Non-pigmented ciliary epithelial cell (primary cell): ENCODE measurements around the gene OR6J1.
"Not testable (repeated sequence)": the region's sequence is repeated elsewhere in the genome, so short reads cannot be mapped to it uniquely, and the experiment has no call there.

Experiments
- DNase-seq: peaks from one replicate; pipeline ENCODE4 v3.0.0-alpha.2; 2010; ENCODE audit warnings: low read depth

OR6J1 gene

DNA sequence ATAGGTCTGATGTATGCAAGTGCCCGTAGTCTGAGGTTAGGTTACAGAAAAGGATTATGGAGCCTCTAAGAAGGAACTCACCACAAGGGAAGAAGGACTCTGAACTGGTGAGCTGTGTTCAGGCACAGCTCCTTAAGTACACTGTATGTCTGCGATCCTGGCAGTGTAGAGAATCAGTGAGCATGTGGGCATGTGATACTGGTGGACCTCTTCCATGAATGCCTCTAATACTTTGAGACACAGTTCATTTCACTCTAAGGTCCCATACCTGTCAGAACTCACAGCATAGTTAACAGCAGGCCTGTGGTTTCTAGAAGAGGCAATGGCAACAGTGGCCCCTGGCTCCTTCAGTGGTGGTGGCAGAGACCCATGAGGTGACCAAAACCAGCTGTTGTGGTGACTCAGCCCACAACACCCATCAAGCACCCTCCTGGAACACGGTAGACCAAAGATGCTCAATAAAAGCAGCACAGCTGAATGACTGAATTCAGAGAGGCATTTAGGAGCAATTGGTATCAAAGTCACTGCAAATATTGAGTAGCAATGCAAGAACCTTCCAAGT lies 6.9 kb upstream of the OR6J1 start:
- no peak for DNase-seq

- no peak for DNase-seq
Observed at GRCh38 chr14:22650046-22650739, 6.0 kb upstream of the OR6J1 start.

- no peak for DNase-seq
Observed at GRCh38 chr14:22648506-22648905, 4.4 kb upstream of the OR6J1 start.

GRCh38 chr14:22646570-22647254 lies 2.6 kb upstream of the OR6J1 start:
- no peak for DNase-seq

GRCh38 chr14:22641846-22642245 lies 2.3 kb downstream of the OR6J1 start:
- DNase-seq = no peak

DNA sequence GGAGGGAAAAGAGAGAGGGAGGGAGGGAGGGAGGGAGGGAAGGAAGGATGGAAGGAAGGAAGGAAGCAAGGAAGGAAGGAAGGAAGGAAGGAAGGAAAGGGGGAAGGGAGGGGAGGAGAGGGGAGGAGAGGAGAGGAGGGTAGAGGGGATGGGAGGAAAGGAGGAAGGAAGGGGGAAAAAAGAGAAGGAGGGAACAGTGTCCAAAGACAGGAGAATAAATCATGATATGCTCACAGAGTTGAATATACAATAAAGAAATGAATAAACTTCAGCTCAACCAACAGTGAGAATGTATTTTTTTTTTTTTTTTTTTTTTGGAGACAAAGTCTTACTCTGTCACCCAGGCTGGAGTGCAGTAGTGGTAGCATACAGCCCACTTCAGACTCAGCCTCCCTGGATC lies 4.0 kb downstream of the OR6J1 start:
- no peak for DNase-seq

DNA sequence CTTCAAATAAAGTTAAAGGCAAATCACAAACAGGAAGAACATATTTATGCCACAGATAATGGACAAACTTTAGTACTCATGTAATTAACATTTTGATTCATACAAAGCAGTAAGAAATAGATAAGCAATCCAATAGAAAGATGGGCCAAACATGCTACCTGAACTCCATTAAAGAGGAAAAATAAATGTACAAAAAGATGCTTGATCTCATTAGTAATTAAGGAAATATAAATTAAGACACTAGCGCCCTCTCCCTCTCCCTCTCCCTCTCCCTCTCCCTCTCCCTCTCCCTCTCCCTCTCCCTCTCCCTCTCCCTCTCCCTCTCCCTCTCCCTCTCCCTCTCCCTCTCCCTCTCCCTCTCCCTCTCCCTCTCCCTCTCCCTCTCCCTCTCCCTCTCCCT lies 8.2 kb downstream of the OR6J1 start:
- not testable (repeated sequence) for DNase-seq

DNA sequence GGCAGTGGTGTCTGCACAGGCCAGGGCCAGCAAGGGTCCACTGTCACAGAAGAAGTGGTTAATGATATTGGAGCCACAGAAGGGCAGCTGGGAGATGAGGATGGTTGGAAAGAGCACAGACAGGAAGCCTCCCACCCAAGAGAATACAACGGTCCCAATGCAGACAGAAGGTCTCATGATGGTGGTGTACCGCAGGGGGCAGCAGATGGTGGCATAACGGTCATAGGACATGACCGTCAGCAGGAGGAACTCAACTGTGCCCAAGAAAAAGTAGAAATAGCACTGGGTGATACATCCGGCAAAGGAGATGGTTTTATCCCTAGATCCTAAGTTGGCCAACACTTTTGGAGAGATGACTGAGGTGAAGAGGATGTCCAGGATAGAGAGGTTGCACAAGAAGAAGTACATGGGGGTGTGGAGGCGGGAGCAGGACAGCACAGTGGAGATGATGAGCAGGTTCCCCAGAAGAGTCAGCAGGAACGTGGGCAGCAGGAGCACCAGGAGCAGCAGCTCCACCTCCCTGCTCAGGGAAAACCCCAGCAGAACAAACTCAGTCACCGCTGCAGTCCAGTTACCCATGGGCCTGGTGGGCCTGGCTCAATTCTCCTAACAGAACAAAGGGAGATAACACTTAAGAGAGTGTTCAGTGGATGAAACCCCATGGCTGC lies 9.8 kb downstream of the OR6J1 start:
- DNase-seq = no peak

DNA sequence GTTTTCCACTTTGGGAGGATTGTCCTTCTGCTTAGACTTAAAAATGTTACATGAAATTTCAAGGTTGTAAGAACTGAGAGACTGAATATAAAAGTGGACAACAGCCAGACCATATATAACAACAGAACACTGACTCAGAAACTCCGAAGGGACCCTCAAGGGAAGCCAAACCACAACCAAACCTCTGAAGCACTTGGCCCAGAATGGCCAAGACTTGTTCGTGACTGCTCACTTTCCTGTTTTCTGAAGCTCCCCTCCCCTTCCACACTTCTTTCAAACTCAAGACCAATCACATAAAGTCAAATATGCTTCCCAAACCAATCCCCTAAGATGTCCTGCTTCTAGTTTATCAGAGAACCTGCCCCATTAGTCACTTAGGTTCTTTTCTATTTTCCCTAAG lies 13.7 kb downstream of the OR6J1 start:
- DNase-seq = no peak

- DNase-seq = no peak
Observed at GRCh38 chr14:22630066-22630465, 14.1 kb downstream of the OR6J1 start.

- DNase-seq = no peak
Observed at GRCh38 chr14:22629361-22629760, 14.8 kb downstream of the OR6J1 start.

DNA sequence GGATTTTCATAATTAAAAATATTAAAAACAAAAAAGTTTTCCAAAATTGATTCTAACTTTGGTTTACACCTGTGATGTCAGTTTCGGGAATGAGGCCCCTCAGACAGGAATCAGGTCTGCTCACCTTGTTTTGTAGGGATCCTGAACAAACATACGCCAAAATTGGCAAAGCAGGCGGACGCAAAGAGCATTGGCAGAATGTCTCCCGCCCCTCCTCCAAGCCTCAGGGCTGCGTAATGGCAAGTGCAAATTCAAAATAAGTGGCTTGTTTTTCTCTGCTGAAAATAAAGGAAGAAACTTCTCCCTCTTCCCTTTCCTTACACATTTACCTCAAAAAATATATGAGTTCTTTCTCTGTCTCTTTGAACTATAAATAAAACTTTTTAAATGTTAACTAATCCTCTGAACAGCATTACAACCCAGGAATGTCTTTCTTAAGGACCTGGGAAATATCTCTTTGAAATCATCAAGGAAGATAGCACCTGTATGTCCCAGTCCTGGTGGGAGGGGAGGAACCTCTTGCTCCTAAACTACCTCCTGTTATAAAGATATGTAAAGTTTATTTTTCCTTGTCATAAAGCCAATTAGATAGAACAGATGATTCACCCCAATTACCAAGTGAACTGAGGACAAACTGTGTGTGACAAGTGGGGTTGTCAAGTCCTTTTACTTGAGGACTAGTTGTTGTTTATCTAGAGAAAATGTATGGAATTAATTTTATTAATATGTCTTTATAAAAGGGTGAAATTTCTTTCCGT lies 16.5 kb downstream of the OR6J1 start:
- DNase-seq = no peak

GRCh38 chr14:22626590-22626989 lies 17.6 kb downstream of the OR6J1 start:
- no peak for DNase-seq

DNA sequence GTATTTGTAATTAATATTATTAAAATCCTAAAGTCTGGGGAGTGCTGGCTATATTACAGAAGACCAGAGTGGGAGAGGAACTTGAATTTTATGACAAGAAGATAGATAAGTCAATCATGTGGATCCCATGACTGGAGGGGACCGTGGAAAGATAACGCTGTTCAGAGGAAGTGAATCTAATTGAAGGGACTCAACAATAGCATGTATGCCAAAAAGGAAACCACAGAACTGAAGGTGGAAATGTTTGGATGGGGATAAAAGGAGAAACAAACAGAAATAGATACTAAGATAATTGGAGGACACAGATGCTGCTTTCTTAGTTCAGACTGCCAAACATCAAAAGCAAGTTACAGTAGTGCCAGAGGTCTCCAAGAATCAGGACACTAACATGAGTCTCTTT lies 21.1 kb downstream of the OR6J1 start:
- no peak for DNase-seq

DNA sequence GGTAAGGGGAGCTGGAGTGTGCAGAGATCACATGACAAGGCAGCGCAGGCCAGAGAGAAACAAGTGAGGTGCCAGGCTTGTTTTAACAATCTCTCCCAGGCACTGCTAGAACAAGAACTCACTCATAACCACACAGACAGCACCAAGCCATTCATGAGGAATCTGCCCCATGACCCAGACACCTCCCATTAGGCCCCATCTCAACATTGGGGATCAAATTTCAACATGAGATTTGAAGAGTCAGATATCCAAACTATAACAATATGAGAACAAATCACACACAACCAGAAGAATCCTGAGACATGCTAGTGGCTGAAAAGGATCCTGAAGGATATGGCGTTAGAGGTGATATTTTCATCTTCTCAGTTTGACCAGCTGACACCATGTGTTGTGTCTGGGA lies 21.9 kb downstream of the OR6J1 start:
- no peak for DNase-seq

DNA sequence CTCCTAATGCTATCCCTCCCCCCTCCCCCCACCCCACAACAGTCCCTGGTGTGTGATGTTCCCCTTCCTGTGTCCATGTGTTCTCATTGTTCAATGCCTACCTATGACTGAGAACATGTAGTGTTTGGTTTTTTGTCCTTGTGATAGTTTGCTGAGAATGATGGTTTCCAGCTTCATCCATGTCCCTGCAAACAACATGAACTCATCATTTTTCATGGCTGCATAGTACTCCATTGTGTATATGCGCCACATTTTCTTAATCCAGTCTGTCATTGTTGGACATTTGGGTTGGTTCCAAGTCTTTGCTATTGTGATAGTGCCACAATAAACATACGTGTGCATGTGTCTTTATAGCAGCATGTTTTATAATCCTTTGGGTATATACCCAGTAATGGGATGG lies 28.4 kb downstream of the OR6J1 start:
- DNase-seq = not testable (repeated sequence)

DNA sequence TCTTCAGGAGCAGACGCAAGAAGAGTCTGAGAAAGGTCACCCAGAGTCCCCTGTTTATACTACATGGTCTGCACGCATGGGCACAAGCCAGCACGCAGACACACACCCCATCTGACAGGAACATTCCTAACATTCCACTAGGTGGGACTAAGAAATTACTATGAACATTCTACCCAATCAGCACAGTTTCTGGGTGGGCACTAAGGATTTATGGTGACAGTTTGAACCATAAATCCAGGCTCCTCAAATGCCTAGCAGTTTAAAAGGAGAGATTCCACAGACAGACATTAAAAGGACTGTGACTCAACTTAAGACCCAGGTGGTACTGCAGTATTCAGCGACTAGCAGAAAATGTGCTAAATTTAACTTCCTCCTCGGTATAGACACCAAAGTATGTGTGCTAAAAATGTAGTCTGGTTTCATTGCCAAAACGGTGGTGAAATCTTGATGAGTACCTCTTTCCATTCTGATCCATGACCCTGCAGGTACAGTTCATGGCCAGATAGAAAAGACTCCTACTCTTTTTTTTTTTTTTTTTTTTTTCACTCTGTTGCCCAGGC lies 29.8 kb downstream of the OR6J1 start:
- peak; percentile 86 for DNase-seq

- no peak for DNase-seq
Observed at GRCh38 chr14:22613736-22614239, 30.4 kb downstream of the OR6J1 start.

GRCh38 chr14:22613106-22613695 lies 31.0 kb downstream of the OR6J1 start:
- DNase-seq = no peak

GRCh38 chr14:22610931-22611330 lies 33.2 kb downstream of the OR6J1 start:
- DNase-seq = no peak

GRCh38 chr14:22607291-22607690 lies 36.9 kb downstream of the OR6J1 start:
- no peak for DNase-seq
